HG02798 (cell line): ENCODE results near the gene EFCAB13.

ENCODE experiments used
- ATAC-seq: cut with Tn5 transposase; IDR thresholded peaks from one replicate; pipeline ENCODE4 v1.9.1; 2021; ENCODE audit warnings: mild to moderate bottlenecking; ENCODE audit not compliant: unreplicated experiment, poor library complexity

Gene EFCAB13, protein sequence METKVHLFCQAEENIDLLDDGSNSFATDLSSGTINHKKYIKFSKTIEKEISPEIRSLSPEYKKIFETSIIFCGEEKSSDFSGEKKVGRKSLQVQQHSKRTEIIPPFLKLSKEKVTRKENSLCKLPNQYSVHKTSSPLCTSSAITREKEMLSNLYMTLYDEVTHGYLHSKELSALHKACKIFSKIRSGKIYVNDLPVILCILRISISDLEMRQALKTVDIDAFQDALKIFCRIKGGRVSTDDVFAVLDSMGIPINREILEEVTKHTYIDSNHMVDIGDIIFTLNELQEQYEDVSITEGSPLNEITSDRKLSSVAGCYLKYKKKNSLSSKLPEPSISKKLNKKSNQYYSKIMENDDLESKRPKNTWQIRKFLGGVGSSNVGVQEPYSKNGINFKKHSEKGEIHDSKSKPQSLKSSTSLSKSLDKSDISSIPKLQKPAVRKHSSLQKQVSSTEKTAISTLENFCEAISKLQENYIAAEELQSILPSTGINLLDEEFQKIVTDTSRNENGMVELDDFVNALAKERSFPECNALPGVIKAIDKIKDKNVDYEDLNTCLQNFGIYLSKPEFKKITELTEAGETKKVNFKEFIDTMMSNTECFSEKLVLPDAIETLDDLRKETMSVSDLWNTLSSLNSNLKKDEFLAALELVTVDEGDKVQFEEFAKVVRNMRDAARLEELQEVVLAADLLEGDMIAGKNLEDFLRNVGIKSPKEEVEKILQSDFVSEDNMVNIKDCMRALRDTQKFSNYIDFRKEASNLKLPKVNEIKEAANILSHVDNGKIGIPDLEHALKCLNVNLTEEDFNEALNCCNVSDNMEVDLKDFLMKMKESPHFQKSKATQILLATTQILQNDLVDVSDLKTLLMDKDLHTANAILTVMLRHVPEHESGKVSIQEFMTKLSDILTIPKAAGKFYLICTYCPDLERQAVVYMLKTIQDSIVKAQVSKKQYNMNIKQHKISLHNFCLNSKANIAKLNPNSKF

DNA sequence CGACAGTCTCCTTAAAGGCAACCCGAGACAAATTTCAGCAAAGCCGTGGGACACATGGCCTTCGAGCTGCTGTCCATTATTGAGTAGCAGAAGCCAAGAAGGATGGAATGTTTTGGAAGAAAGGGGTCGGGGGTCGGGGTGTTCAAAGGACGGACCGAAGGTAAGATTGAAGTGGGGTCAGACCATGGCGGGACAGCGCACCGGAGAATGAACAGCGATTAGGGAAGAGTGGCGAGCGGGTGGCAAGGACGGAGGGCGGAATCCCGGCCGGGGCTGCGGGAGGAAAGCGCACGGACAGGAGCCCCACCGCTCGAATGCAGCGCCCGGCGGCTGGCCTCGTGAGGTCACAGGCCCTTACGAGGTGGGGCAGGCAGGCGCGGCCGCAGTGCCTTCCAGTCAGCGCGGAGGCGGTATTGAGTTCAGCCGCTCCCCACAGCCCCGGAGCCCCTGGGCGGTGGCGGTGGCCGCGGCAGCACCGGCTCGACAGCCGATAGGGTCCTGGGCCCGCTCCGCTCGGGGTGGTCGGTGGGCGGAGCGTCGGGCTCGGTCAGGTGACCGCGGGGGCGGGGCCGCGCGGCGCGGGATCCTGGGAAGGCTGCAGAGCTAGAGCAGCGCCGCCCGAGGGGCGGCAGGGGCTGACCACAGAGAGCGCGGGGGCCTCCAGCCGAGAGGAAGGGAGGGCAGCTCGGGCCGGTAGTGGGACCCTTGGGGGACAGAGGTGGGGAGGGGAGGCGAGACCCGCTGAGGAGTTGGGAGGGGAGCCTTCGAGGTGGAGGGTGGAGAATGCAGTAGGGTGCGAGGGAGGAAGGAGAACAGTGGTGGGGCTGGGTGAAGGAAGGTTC is at the start of gene EFCAB13:
Gene EFCAB13, plus strand, starts transcription at position 574 of the 842 bp plus-strand sequence. CDS start 4,399 bp downstream, outside the sequence.
- ATAC-seq = peak; percentile 91

DNA sequence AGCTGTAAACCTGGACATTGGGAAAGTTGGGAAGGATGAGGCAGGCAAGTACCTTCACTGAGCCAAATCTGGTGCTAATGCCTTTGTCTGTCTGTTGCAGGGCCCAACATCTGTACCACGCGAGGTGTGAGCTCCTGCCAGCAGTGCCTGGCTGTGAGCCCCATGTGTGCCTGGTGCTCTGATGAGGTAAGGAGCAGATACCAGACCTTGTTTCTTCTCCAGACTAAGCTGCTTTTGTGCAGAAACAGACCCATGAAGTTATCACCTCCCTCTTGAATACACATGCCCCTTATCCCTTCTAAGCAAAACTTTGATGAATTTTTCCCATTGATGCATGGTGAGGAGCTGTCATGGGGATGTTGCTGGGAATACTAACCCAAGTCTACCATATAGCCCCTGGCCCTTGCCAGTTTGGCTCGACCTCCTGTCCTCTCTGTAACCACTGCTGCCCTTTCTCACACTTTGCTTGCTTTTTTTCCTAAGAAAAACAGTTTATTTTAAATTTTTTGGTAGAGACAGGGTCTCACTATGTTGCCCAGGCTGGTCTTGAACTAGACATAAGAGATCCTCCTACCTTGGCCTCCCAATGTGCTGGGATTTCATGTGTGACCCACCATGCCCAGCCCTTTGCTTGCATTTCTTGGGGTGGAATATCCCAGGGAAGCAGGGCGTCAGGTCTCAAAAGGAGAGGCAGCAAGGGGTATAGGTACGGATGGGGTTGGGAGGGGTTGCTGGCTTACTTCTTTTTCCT is 49.3 kb upstream of the EFCAB13 start:
- ATAC-seq = no peak

DNA sequence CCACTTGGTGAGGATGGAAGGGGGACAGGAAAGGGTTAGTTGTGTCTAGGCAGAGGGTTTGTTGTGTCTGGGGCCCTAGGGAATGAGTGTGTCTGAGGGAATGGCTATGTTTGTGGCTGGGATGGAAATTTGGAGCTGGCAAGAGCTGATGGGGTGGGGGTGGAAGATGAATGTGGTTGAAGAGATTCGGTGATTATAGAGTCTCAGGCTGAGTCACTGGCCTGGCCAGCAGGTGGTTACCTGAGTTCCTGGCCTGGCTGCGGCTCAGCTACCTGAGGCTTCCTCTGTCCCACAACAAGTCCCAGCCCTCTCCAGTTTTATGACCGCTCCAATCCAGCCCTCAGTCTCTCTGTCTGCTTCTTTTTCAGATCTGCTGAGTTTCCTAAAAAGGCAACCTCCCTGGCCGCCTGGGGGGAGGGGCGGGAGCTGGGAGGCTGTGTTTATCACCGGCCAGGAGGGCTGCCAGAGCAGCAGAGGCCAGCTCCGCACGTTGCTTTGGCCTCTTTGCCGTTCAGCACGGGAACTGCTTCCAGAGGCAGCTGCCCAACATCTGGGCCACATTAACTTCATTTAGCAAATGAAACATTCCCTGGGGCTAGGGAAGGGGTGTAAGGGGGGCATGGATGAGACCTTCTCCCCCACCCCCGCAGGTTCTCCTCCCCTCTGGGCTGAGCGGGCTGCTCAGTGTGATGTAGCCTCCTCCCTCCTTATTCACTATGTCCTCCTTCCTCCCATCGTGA is 48.3 kb upstream of the EFCAB13 start:
- no peak for ATAC-seq

DNA sequence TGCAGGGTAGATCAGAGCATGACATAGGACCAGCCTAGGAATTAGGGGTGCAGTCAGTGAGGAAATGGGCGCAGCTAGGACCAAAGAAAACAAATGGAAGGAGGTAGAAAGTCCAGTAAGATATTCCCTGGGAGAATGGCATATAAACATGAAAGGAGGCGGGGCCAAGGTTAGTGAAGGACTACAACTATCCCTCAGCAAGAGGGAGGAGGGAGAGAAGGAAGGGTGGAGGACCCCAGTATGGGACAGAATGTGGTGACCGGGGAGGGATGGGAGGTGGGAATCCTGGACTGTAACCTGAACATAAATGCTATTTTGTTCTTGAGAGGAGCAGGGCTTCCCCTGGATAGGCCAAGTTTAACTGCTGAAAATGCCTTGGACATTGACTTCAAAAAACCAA is 47.3 kb upstream of the EFCAB13 start:
- no peak for ATAC-seq

DNA sequence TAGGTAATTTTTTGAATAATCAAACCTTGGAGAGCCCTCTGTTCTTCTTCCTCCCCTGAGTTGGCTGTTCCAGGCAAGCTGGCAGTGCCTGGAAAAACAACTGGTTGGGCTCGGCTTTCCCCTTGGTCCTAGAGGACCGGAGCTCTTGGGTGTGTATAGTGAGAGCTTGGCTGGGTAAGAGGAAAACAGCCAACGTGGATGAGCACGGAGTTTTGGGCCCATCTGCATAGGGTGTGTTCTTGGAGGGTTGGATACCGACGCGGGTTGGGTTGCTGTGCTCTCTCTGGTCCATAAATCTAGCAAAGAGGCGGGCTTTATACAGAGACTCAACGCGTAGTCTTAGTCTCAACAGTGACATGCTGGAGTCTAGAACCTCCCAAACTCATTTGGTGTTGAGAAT is 46.9 kb upstream of the EFCAB13 start:
- ATAC-seq = no peak

DNA sequence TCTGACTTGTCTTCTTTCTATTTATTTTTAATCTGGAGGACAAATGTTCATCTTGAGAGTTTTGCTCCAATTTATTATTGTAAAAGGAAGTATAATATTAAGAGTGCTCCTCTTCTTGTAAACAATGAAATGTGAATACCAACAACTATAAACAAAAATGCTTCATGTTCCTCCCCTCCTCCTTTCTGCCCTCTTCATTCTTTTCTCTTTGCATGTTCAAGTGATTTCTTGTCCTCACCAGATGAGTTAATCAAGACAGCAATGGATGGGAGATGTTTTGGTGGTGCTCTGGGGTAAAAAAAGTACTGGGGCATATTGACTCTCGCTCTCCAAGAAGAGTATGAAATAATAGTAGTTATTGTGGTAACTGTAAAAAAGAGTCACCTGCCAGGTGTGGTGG is 45.8 kb upstream of the EFCAB13 start:
- ATAC-seq = no peak

DNA sequence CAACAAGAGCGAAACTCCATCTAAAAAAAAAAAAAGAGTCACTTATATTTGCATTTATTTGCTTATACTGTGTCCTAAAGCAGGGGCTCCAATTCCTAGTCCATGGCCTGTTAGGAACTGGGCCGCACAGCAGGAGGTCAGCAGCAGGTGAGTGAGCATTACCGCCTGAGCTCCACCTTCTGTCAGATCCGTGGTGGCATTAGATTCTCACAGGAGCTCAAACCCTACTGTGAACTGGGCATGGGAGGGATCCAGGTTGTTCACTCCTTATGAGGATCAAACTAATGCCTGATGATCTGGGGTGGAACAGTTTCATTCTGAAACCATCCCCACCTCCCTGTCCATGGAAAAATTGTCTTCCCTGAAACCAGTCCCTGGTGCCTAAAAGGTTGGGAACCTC is 45.2 kb upstream of the EFCAB13 start:
- no peak for ATAC-seq

DNA sequence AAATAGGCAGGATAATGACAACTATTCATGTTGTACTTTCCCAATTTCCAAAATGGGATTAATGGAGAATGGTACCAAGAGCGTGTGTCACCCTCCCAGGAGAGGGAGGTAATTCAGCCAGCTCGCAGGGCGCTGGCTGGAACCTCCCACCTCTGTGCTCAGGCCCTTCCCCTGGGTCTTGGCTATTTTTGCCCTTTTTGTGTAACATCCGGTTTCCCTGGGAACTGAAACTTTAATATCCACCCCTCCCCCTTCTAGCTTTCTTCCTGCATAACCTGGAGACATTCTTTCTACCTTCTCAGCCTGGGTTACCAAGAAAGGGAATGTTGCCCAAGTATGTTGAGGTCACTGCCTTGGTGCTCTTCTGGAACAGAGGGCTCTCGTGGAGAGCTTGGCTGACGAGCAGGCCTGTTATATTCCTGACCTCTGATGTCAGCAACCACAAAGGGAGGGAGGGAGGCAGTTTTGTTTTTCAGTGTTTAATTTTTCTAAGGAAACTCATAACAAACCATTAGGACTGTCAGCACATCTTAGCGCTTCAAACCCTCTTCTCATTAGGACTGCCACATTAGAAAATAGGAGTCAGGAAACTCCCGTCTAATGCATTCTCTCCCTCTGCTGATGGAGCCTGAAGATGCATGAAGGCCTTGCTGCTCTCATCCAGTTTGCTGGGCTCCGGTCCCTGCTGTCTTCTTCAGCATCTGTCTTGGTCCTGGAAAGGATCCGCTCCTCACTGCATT is 44.5 kb upstream of the EFCAB13 start:
- ATAC-seq = peak; percentile 77

DNA sequence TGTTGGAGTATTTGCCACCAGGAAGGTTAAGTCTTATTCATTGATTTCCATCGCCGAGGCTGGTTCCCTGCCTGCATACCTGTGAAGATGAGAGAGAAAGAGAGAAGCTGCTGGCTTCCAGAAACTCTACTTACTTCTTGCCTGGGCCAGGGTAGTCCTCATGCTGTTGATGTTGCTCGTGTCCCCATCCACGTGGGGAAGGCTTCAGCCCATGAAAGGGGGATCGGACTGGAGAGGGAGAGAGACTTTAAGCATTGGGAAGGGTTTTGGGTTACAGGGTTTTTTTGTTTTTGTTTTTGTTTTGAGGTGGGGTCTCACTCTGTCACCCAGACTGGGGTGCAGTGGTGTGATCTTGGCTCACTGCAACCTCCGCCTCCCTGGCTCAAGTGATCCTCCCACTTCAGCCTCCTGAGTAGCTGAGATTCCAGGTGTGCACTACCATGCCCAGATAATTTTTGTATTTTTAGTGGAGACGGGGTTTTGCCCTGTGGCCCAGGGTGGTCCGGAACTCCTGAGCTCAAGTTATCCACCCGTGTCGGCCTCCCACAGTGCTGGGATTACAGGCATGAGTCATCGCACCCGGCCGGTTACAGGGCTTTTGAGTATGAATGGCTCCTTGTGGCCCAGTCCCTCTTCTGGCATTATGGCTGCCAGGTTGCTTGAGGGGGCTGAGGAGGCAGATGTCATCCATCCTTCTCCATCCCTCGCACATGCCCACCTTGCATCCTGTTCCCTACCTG is 43.5 kb upstream of the EFCAB13 start:
- ATAC-seq = no peak

DNA sequence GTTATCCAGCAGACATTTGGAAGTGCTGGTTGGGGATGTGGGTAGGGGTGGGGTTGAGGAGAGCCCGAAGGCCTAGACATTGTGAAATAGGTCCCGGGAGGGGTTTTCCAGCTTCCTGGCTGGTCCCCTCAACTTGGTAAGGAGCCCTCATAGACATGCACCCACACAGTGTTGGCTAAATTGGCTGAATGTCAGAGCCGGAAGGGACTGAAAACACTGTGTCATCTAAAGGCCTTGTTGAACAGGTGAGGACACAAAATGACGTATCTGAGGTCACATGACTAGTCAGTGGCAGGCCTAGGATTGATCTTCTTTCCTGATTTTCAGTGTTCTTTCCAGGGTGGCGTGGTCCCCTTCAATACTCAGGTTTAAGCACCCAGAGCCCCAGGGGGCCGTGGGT is 42.5 kb upstream of the EFCAB13 start:
- no peak for ATAC-seq

DNA sequence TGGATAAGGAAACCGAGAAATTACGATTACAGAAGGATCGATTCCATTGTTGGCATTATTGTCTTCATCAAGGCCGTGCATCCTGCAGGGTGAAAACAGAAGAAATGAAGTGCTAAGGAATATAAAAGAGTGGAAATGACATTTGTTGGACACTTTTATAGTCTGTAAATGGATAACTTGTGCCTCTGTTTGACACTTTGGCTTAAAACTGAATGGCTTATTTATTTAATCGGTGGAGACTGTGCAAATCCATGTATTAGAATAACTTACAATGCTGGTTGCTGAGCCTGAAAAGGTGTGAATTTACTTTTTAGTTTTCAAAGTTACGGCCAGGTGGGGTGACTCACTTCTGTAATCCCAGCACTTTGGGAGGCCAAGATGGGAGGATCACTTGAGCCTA is 38.8 kb upstream of the EFCAB13 start:
- no peak for ATAC-seq

DNA sequence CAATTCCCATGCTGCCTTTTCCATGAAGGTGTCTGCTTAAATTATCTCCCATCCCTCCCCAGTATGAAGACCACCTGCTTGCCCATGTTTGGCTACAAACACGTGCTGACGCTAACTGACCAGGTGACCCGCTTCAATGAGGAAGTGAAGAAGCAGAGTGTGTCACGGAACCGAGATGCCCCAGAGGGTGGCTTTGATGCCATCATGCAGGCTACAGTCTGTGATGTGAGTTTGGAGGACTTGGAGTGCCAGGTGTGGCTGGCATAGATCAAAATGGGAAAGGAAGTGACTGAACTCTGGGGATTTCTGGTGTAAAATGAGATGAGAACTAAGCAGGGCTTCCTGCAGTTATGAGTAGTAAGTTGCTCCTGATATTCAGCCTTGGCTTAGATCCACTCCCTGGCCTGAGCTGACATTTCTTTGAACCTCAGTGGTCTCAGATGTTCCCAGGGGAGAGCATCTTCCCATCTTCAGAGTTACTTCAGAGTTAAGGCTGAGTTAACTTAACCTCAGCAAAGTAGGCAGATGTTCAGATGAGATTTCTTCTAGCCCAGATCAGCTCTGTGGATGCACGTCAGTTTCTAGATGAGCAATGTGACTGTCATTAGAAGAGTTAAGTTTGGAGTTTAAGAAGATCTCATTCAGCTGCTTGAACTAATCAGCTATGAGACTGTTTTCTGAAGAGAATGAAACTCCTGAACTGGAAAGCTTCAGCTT is 37.4 kb upstream of the EFCAB13 start:
- ATAC-seq = peak; percentile 68

DNA sequence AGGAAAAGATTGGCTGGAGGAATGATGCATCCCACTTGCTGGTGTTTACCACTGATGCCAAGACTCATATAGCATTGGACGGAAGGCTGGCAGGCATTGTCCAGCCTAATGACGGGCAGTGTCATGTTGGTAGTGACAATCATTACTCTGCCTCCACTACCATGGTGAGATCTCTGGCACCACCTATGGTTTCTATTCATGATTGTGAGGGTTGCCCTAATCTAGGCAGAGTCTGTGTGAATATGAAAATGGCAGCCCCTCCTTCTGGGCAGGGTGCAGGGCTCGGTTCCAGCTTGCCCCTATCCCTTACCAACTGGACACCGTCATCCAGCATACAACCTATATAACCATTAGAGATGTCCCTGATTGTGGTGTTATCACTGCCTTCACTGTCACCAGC is 36.7 kb upstream of the EFCAB13 start:
- ATAC-seq = peak; percentile 44

DNA sequence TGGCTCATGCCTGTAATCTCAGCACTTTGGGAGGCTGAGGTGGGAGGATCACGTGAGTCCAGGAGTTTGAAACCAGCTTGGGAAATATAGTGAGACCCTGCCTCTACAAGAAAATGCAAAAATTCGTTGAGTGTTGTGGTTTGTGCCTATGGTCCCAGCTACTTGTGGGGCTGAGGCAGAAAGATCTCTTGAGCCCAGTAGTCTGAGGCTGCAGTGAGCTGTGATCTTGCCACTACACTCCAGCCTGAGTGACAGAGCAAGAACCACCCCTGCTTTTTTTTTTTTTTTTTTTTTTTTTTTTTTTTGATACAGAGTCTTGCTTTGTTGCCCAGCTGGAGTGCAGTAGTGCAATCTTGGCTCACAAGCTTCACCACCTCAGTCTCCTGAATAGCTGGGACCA is 36.1 kb upstream of the EFCAB13 start:
- no peak for ATAC-seq

DNA sequence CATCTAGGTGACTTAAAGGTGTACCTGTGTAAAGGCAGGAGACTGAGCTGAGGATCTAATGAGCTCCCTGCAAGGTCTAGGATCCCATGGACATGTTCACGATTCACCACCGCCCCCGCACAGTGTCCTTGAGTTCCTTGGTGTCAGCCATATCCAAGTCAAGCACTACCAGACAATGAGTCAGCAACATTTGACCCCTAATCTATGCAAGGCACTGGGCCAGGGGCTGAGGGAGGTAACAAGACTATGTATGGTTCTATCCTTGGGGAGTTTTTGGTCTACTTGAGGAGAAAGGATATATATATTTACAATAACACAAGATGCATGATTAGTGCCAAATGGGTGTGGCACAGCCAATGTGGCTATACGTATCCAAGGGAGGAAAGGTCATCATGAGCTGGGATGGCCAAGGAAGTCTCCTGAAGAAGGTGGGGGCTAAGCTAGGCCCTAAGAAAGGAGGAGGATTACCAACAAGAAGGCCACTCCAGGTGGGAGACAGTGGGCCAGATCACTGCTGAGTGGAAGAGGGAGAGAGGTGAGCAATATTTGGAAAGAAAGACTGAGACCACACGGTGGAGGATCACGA is 35.1 kb upstream of the EFCAB13 start:
- ATAC-seq = no peak

DNA sequence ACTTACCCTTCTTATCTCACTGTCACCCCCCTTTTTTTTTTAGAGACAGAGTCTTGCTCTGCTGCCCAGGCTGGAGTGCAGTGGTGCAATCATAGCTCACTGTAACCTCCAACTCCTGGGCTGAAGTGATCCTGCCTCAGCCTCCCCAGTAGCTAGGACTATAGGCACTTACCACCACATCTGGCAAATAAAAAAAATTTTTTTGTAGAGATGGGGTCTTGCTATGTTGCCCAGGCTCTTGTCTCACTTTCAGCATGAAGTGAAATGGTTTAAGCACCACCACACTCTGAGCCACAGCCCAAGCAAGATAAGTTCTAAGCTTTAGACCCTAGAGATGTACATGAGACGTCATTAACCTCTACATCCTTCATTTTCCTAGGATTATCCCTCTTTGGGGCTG is 34.5 kb upstream of the EFCAB13 start:
- ATAC-seq = no peak

DNA sequence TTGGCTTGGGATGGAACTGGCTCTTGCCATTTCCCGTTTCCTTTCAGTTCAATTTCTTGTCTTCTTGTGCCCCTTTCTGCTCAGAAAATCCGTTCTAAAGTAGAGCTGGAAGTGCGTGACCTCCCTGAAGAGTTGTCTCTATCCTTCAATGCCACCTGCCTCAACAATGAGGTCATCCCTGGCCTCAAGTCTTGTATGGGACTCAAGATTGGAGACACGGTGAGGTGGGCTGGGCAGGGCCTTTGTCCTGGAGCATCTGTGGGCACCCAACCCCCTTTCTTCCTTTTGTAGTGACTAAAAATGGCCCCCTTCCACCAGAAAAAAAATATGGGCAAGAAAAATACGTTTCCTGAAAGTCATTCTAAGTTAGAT is 32.9 kb upstream of the EFCAB13 start:
- no peak for ATAC-seq
